Measurements from ENCODE around the gene FZR1.
"Not testable (repeated sequence)": the region's sequence is repeated elsewhere in the genome, so short reads cannot be mapped to it uniquely, and the experiment has no call there.

The FZR1 gene

DNA sequence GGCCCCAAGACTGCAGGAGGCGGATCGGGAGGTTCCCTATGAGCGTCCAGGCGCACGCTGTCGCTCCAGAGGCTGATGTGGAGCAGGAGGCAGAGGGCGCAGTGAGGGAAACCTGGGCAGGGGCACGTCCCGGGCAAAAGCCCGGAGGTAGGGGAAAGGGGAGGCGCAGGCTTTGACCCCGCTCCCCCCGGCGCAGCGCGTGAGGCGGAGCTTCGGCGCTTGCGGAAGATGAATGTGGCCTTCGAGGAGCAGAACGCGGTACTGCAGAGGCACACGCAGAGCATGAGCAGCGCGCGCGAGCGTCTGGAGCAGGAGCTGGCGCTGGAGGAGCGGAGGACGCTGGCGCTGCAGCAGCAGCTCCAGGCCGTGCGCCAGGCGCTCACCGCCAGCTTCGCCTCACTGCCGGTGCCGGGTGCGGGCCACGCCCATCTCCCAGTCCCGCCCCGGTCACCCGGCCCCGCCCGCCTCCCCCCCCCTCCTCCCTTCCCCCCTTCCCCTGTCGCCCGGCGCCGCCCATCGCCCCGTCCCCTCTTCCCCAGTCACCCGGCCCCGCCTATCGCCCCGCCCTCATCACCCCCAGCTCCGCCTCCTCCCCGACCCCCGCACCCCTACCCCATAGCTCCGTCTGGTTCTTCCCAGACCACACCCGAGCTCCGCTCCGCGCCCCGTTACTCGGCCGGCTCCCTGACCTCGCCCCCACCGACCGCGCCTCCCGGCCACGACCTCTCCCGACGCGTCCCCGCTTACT is 70.8 kb downstream of the FZR1 start:
- no peak for DNase-seq

DNA sequence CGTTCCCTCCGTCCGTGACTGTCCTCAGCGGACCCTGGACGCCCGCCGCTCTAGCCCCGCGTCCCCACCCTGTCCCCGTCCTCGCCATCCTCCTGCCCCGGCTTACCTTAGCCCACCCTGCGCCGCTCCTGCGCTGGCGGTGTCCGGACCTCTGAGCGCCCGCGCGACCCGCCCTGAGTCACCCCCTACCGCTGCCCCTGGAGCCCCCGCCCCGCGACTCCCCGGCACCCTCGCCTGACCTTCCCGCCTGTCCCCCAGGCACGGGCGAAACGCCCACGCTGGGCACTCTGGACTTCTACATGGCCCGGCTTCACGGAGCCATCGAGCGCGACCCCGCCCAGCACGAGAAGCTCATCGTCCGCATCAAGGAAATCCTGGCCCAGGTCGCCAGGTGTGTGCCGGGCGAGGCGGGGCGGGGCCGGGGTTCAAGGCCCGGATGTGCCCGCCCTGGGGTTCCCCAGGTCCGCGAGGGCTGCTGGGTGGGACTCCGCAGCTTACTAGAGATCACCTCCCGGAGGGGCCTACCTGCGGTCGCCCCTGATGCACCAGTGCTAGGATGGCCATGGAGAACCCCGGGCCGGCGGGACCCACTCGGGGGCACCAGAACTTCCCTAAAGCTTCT is 71.7 kb downstream of the FZR1 start:
- DNase-seq, result no peak

DNA sequence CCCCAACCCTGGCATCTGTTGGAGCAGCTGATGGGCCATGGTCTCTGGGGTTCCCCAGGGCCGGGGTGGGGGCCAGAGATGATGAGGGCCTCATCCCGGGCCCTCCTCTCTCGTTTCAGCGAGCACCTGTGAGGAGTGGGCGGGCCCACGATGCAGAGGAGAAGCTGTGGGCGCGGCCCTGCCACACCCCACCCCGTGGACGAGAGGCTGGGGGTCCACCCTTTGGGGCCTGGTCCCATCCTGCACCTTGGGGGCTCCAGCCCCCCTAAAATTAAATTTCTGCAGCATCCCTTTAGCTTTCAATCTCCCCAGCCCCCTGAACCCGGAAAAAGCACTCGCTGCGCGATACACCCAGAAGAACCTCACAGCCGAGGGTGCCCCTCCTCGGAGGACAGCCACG is 72.3 kb downstream of the FZR1 start:
- DNase-seq, result no peak

DNA sequence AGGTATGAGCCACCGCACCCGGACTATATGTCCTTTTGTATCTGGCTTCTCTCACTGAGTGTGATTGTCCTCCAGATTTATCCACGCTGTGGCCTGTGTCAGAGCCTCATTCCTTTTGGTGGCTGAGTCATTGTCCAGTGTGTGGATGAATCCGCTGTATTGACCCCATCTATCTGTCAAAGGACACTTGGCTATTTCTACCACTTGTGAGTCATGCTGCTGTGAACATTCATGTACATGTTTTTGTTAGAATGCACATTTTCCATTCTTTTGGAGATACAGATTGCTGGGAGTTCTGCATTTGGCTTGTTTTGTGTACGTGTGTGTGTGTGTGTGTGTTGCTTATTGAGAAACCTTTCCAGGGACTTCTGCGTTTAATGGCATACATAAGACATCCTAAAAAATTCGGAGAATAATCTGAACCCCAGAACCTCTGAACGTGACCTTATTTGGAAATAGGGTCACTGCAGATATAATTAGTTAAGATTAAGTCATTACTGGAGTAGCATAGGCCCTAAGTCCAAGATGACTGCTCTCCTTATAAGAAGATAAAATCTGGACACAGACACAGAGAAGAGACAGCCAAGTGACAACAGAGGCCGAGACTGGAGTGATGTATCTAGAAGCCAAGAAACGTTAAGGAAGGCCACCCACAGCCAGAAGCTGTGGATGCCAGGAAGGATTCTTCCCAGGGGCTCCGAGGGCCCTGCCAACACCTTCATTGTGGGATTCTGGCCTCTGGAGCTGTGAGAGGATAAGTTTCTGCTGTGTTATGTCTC is 74.2 kb downstream of the FZR1 start:
- no peak for DNase-seq

DNA sequence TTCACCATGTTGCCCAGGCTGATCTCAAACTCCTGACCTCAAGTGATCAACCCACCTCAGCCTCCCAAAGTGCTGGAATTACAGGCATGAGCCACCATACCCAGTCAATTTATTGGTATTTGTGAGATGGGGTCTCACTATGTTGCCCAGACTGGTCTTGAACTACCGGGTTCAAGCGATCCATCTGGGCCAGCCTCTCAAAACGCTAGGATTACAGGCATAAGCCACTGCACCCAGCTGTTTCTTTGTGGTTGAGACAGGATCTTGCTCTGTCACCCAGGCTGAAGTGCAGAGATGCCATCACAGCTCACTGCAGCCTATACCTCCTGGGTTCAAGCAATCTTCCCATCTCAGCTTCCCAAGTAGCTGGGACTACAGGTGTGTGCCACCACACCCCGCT is 75.7 kb downstream of the FZR1 start:
- DNase-seq, result not testable (repeated sequence)

DNA sequence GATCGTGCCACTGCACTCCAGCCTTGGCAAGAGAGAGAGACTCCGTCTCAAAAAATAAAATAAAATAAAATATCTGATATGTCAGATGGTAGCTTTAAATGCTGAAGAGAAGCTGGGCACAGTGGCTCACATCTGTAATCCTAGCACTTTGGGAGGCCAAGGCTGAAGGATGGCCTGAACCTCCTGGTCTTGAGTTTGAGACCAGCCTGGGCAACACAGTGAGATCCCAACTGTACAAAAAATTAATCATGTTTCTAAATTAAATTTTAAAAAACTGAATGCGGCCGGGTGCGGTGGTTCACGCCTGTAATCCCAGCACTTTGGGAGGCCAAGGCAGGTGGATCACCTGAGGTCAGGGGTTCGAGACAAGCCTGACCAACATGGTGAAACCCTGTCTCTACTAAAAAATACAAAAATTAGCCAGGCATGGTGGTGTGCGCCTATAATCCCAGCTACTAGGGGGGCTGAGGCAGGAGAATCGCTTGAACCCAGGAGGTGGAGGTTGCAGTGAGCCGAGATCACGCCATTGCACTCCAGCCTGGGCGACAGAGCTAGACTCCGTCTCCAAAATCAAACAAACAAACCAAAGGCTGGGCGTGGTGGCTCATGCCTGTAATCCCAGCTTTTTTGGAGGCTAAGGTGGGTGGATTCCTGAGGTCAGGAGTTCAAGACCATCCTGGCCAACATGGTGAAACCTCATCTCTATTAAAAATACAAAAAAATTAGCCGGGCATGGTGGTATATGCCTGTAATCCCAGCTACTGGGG is 78.1 kb downstream of the FZR1 start:
- not testable (repeated sequence) for DNase-seq

DNA sequence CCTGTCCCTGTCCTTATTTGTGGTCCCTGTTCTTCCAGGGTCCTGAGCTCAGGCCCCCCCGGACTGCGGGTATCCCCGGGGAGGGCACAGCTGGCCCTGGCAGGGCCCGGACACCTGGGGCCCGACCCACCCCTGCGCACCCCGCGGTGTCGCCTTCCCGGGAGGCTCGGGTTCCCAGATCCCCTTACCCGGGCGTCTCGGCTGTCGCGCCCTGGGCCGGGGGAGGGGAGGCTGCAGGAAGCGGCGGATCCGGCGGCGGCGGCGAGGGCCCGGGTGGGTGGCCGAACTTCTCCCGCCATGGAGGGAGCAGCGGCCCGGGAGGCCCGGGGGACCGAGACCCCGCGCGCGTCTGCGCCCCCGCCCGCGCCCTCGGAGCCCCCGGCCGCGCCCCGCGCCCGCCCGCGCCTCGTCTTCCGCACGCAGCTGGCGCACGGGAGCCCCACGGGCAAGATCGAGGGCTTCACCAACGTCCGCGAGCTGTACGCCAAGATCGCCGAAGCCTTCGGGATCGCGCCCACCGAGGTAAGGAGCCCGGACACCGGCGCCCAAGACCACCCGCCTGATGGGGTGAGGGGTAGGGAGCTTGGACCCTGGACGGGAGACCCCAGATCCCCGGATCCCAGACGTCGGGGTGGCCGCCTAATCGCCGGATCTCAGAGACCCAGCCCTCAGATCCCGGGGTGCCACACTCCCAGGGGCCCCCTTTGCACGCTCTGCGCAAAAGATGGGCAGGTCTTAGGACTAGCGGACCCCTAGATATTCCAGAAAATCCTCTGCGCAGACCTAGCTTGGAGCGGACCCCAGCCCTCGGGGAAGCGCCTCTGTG is 79.4 kb downstream of the FZR1 start, which contains the start of gene GIPC3:
Gene GIPC3 (plus strand): TSS at position 178 of the 826 bp plus-strand sequence. CDS start 120 bp downstream, at position 298.
- DNase-seq, result no peak

DNA sequence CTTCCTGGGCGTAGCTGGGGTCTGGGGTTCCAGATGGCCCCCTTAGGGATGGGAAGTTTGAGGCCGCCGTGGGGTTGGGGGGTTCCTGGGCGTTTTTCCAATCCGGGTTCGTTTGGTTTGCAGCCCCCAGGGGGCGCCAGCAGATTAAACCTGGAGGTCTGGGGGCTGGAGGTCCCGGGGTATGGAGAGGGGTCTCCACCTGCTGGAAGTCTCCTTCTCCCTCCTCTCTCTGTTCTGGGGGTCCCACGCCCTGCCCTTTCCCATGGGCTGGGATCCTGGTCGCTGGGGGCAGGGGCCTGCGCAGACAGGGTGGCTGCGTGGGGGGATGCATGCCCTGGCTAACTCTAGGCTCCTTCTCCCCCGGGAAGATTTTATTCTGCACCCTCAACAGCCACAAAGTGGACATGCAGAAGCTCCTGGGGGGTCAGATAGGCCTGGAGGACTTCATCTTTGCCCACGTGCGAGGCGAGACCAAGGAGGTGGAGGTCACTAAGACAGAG is 80.1 kb downstream of the FZR1 start:
- DNase-seq, result no peak

DNA sequence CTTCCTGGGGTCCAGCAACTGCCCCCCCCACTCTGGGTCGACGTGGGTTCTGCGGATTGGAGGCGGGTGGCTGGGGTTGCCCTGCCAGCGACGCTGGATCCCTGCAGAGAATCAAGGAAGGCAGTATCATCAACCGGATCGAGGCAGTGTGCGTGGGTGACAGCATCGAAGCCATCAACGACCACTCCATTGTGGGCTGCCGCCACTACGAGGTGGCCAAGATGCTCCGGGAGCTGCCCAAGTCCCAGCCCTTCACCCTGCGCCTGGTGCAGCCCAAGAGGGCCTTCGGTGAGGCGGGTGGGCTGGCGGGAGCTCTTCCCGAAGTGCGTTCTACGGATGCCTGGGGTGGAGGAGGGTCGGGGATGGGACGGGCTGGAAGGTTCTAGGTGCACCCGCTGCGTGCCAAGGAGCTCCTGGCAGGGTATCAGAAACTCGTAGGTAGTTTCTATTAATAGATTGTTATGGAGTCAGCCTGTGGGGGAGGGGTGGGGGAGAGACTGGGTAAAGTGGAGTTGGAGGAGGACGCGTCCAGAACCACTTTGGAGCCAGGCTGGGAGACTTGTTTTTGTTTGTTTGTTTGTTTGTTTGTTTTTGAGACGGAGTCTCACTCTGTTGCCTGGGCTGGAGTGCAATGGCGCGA is 80.7 kb downstream of the FZR1 start:
- no peak for DNase-seq
